ENCODE results near the gene NOC4L. TPM values are rescaled to one million over a fixed set of nuclear protein-coding genes. Genes with fewer than 3 reads are reported as not detected.
A peak's percentile ranks its signal among the peaks of the same experiment; 100 is the strongest.
"Not testable (repeated sequence)": the region's sequence is repeated elsewhere in the genome, so short reads cannot be mapped to it uniquely, and the experiment has no call there.

Gene NOC4L
- total RNA-seq, 1 donor from 2014 or later: 9.5 TPM

GRCh38 chr12:132118876-132119275, 25.4 kb upstream of the NOC4L start:
- intact Hi-C loops (cut with DNase I): no loop called here
- ATAC-seq (ENCODE audit: poor library complexity) (no peak), DNase-seq (no peak)

- DNase-seq (no peak), ATAC-seq (ENCODE audit: poor library complexity) (no peak)
- intact Hi-C loops (cut with DNase I): no loop called here
These were observed 23.0 kb upstream of the NOC4L start for GRCh38 chr12:132121283-132121682.

GRCh38 chr12:132123970-132124765, 20.1 kb upstream of the NOC4L start:
- DNase-seq (no peak), ATAC-seq (ENCODE audit: poor library complexity) (no peak)
- intact Hi-C loops (cut with DNase I): no loop called here

GRCh38 chr12:132124766-132125425, 19.4 kb upstream of the NOC4L start:
- no peak for ATAC-seq (ENCODE audit: poor library complexity)
- DNase-seq: no peak
- intact Hi-C loops (cut with DNase I): no loop called here

- ATAC-seq (ENCODE audit: poor library complexity): no peak
- DNase-seq: no peak
- intact Hi-C loops (cut with DNase I): no loop called here
These were observed 18.5 kb upstream of the NOC4L start for GRCh38 chr12:132125736-132126135.

GRCh38 chr12:132127041-132127440, 17.2 kb upstream of the NOC4L start:
- no peak for DNase-seq
- intact Hi-C loops (cut with DNase I): no loop called here
- ATAC-seq (ENCODE audit: poor library complexity): no peak

GRCh38 chr12:132129007-132129406, 15.2 kb upstream of the NOC4L start:
- no peak for DNase-seq
- intact Hi-C loops (cut with DNase I): no loop called here
- ATAC-seq (ENCODE audit: poor library complexity): no peak

- ATAC-seq (ENCODE audit: poor library complexity): no peak
- no peak for DNase-seq
- intact Hi-C loops (cut with DNase I): no loop called here
These were observed 13.6 kb upstream of the NOC4L start for GRCh38 chr12:132130690-132131089.

- intact Hi-C loops (cut with DNase I): no loop called here
- ATAC-seq (ENCODE audit: poor library complexity) (no peak), DNase-seq (no peak)
These were observed 13.0 kb upstream of the NOC4L start for GRCh38 chr12:132131229-132131628.

- intact Hi-C loops (cut with DNase I): no loop called here
- no peak for ATAC-seq (ENCODE audit: poor library complexity)
- no peak for DNase-seq
These were observed 12.3 kb upstream of the NOC4L start for GRCh38 chr12:132131952-132132351.

- intact Hi-C loops (cut with DNase I): no loop called here
- no peak for ATAC-seq (ENCODE audit: poor library complexity)
- DNase-seq: no peak
These were observed 11.4 kb upstream of the NOC4L start for GRCh38 chr12:132132609-132133430.

- ATAC-seq (ENCODE audit: poor library complexity) (peak; percentile 16), DNase-seq (no peak)
- intact Hi-C loops (cut with DNase I): no loop called here
These were observed 10.2 kb upstream of the NOC4L start for GRCh38 chr12:132133952-132134652.

GRCh38 chr12:132134653-132135183, 9.5 kb upstream of the NOC4L start:
- ATAC-seq (ENCODE audit: poor library complexity); DNase-seq; intact Hi-C loops (cut with DNase I): not testable (repeated sequence)

GRCh38 chr12:132136226-132136625, 8.0 kb upstream of the NOC4L start:
- ATAC-seq (ENCODE audit: poor library complexity); intact Hi-C loops (cut with DNase I); DNase-seq: not testable (repeated sequence)

- DNase-seq (no peak), ATAC-seq (ENCODE audit: poor library complexity) (no peak)
- intact Hi-C loops (cut with DNase I): no loop called here
These were observed 6.7 kb upstream of the NOC4L start for GRCh38 chr12:132137483-132138125.

GRCh38 chr12:132138941-132139871, 5.1 kb upstream of the NOC4L start:
- intact Hi-C loops (cut with DNase I): no loop called here
- DNase-seq: no peak
- ATAC-seq (ENCODE audit: poor library complexity): no peak

GRCh38 chr12:132139912-132140311, 4.3 kb upstream of the NOC4L start:
- intact Hi-C loops (cut with DNase I): no loop called here
- DNase-seq: no peak
- ATAC-seq (ENCODE audit: poor library complexity): no peak
